Right hindlimb (tissue), 1 donor: ENCODE results near the gene PTPN6.

Source experiments
- DNase-seq: peaks from one replicate; pipeline ENCODE4 v3.0.0-alpha.2; 2018

The PTPN6 gene

GRCh38 chr12:6975297-6976032, 24.3 kb downstream of the PTPN6 start:
- no peak for DNase-seq

- no peak for DNase-seq
These were observed 26.5 kb downstream of the PTPN6 start for GRCh38 chr12:6977653-6978052.

GRCh38 chr12:6978188-6978587, 27.0 kb downstream of the PTPN6 start:
- DNase-seq, result no peak

GRCh38 chr12:6978611-6979011, 27.5 kb downstream of the PTPN6 start:
- DNase-seq, result no peak

DNA sequence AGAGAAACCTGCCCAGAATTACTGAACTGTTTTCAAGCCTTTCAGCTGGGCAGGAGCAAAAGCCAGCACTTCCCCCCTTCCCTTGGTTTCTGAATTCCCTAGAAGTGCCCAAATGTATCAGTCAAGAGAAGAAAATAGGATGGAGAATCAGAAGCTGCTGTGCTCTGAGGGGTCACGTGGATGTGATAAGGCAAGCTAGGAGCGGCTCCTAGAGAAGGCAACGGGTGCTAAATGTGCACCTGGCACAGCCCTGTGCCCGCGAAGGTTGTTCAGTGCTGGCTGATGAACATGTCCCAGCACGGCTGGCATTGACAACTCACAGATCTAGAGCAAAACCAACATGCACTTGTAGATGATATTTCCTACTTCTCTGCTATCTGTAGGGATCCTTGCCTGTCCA, 27.9 kb downstream of the PTPN6 start:
- no peak for DNase-seq

DNA sequence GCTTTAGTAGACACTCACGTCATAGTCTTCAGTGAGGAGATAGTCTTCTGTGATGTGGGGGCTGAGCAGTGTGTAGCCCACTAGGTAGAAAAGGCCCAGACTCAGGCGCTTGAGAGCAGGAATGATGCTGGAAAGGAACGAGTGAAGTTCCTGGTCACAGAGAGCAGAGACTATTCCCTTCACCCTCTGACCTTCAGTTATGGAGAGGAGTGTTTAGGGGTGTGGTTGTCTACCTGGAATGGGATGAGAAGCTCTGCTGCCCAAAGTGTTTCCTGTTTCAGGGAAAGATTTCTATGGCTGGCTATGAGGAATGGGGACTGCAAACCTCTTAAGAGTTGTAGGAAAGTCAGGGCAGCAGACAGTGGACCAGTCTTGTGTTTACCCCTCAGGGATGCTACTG, 28.3 kb downstream of the PTPN6 start:
- DNase-seq, result no peak

GRCh38 chr12:6980075-6980474, 28.9 kb downstream of the PTPN6 start:
- no peak for DNase-seq

DNA sequence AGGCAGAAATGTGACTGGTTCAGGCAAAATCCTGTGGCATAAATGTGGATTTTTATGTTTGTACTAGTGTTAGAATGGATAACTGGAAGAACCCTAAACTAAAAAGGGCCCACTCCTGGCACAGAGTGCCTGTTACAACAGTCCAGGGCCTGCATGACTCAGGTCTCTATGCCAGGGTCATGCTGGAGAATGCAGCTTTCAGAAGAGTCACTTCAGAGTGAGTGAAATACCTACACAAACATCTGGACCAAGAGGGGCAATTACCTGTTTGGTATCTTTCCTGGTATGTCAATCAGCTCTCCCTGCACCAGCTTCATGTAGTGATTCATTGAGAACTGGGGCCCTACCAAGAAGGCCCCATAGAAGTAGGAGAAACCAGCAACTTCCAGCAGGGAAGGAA, 29.6 kb downstream of the PTPN6 start:
- DNase-seq, result no peak

- no peak for DNase-seq
These were observed 30.2 kb downstream of the PTPN6 start for GRCh38 chr12:6981152-6982052.

GRCh38 chr12:6982532-6982931, 31.4 kb downstream of the PTPN6 start:
- DNase-seq, result no peak

DNA sequence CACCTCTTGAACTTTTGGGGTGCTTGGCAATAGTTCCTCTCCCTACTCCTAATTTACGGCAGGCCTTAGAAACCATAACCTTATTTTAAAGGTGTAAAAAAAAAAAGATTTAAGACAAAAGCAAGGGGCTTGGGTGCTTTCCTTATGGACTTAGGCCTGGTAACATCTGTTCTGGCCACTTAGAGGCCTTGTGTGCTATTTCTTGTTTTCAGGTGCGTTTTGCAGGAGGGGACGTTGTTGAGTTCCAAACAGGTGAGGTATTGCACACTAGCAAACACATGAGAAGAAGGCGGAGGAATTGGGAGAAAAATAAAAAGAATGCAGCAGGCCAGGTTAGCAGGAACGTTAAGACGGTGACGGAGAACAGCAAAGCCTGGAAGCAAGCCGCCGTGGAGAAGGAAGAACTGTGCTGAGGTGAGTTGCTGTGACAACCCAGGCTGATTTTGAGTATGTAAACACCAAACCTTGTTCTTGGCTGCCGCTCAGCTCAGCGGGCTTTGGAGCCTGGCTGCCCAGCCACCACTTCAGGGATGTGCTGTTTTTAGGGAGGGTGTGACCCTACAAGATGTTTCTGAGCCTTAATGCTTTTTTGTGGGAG, 36.9 kb downstream of the PTPN6 start:
- no peak for DNase-seq

DNA sequence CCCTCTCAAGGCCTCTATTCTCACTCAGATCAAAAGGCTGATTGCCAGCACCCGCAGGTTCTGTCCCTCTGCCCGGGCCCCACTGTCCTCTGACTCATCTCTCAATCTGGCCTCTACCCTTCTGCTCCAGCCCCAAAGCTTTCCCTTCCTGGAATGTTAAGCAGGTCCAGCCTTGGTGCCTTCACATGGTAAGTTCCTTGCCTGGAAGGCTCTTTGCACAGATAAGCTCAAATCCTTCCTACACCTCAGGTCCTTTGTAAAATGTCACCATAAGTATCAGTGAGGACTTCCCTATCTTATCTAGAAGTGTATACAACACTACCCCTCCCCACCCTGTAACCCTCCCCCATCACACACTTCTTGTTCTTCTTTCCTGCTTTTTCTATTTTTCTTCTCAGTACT, 44.9 kb downstream of the PTPN6 start:
- no peak for DNase-seq

- DNase-seq, result no peak
These were observed 47.7 kb downstream of the PTPN6 start for GRCh38 chr12:6998715-6999451.

DNA sequence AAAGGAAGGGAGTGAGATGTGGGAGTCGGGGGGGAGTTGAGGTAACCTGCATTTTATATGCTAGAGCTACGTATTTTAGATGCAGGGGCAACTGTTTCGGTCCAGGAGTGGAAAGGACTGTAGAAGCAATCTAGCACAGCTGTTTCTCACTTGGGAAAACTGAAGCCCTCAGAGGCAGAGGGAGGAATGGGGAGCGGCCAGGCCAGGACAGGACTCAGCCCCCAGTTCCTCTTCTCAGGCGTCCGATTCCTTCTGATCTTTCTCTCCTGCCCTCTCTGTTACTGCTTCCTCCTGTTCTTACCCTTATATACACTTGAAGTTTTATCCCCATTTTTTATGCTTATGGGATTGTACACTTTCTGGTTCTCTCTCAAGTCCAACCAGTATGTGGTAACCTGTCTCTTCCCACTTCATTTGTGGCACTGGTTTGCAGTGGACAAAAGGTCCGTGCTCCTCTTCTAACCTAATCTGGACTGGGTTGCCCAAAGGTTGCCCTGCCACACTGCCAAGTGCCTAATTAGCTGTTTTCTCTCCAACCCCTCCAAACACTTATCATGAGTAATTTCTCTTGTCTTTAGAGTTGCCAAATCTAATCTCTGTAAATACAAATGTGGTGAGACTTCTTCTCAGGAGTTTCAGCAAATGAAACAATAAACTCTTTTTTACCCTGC, 50.9 kb downstream of the PTPN6 start:
- DNase-seq, result no peak

GRCh38 chr12:7004287-7004803, 53.2 kb downstream of the PTPN6 start:
- DNase-seq, result no peak

- no peak for DNase-seq
These were observed 53.7 kb downstream of the PTPN6 start for GRCh38 chr12:7004840-7005239.

GRCh38 chr12:7005311-7005710, 54.2 kb downstream of the PTPN6 start:
- no peak for DNase-seq

GRCh38 chr12:7006639-7007038, 55.5 kb downstream of the PTPN6 start:
- no peak for DNase-seq

DNA sequence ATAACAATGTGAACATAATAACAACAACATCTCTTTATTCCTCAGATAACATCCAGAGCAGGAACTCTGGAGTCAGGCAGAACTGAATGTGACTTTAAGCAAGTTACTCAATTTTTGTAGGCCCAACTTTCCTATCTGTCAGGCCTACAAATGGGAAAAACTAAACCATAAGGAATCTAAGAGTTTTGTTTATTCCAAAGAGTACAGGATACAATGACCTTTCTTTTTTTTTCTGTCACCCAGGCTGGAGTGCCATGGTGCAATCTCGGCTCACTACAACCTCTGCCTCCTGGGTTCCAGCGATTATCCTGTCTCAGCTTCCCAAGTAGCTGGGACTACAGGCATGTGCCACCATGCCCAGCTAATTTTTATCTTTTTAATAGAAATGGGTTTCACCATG, 57.7 kb downstream of the PTPN6 start:
- DNase-seq, result no peak

DNA sequence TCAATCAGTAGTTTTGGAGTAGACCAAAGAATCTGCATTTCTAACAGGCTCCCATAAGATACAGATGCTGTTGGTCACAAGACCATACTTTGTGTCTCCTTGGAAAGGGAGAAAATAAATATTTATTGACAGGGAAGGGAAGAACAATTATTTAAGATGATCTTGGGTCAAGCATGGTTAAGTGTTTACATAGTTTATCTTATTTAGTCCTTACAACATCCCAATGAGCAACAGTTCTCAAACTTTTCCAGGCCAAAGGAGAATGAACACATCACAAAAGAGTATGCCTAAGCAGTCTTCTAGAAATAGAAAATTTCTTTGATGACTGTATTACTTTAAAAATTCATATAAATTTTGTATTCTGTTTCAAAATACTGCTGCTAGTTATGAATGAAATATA, 58.4 kb downstream of the PTPN6 start:
- no peak for DNase-seq
